ENCODE measurements around the gene NTRK3. TPM values are rescaled to one million over a fixed set of nuclear protein-coding genes. Genes with fewer than 3 reads are reported as not detected.

The NTRK3 gene
- total RNA-seq, 2 experiments from 2014 or later = 0.78 TPM; not detected in 1

- CTCF ChIA-PET = no interaction called here
- H3K27me3 Mint-ChIP-seq = peaks cover 6% of the 10 kb centered on the region
- ATAC-seq (ENCODE audit: poor library complexity) (no peak), DNase-seq (no peak)
- no peaks in the 10 kb centered on the region for H3K27me3 ChIP-seq (ENCODE audit: control insufficient read depth in 1 of 2, insufficient read depth in 2 of 2, low read length in 2 of 2)
- H3K36me3 ChIP-seq (ENCODE audit: insufficient read depth, low read length) = no peaks in the 10 kb centered on the region
- H3K9me3 ChIP-seq (ENCODE audit: control insufficient read depth in 1 of 2, insufficient read depth in 1 of 2, low read length in 2 of 2) = no peaks in the 10 kb centered on the region
- no peaks in the 10 kb centered on the region for H3K9me3 Mint-ChIP-seq
- TF ChIP-seq CTCF (IDR thresholded peaks at IDR 0.05) = no peak
- no peak overlapping the region for H3K4me3 Mint-ChIP-seq
- no peak overlapping the region for H3K27ac Mint-ChIP-seq
- no peaks in the 10 kb centered on the region for H3K36me3 Mint-ChIP-seq (ENCODE audit: low read depth)
- no peak overlapping the region for H3K27ac ChIP-seq (ENCODE audit: low read depth in 1 of 2, low read length in 2 of 2)
- H3K4me1 ChIP-seq (ENCODE audit: insufficient read depth, low read length) = no peaks in the 10 kb centered on the region
- H3K4me3 ChIP-seq (ENCODE audit: low read length) = no peak overlapping the region
- intact Hi-C loops (cut with DNase I, micrococcal nuclease) = no loop called here
- H3K4me1 Mint-ChIP-seq (ENCODE audit: low read depth) = no peaks in the 10 kb centered on the region
- POLR2A ChIA-PET = no interaction called here
Observed at GRCh38 chr15:88014454-88015160, 241.9 kb downstream of the NTRK3 start.

GRCh38 chr15:88013111-88013510 is 243.4 kb downstream of the NTRK3 start:
- H3K4me3 Mint-ChIP-seq = no peak overlapping the region
- H3K27ac Mint-ChIP-seq = no peak overlapping the region
- Histone ChIP-seq H3K9me3 (ENCODE audit: control insufficient read depth in 1 of 2, insufficient read depth in 1 of 2, low read length in 2 of 2) (no peaks in the 10 kb centered on the region), H3K36me3 (ENCODE audit: insufficient read depth, low read length) (no peaks in the 10 kb centered on the region), H3K4me1 (ENCODE audit: insufficient read depth, low read length) (no peaks in the 10 kb centered on the region), H3K4me3 (ENCODE audit: low read length) (no peak overlapping the region), H3K27me3 (ENCODE audit: control insufficient read depth in 1 of 2, insufficient read depth in 2 of 2, low read length in 2 of 2) (peaks cover 0 to 3% of the 10 kb centered on the region in 2 experiments), H3K27ac (ENCODE audit: low read depth in 1 of 2, low read length in 2 of 2) (no peak overlapping the region)
- POLR2A ChIA-PET = no interaction called here
- CTCF ChIA-PET = no interaction called here
- ATAC-seq (ENCODE audit: poor library complexity) (no peak), DNase-seq (no peak)
- no peaks in the 10 kb centered on the region for H3K36me3 Mint-ChIP-seq (ENCODE audit: low read depth)
- H3K27me3 Mint-ChIP-seq = peaks cover 6% of the 10 kb centered on the region
- intact Hi-C loops (cut with DNase I, micrococcal nuclease) = no loop called here
- TF ChIP-seq CTCF (IDR thresholded peaks at IDR 0.05) = no peak
- no peaks in the 10 kb centered on the region for H3K4me1 Mint-ChIP-seq (ENCODE audit: low read depth)
- no peaks in the 10 kb centered on the region for H3K9me3 Mint-ChIP-seq

GRCh38 chr15:88012688-88013087 is 243.9 kb downstream of the NTRK3 start:
- TF ChIP-seq CTCF (IDR thresholded peaks at IDR 0.05) = no peak
- Mint-ChIP-seq H3K4me1 (ENCODE audit: low read depth) (no peaks in the 10 kb centered on the region), H3K4me3 (no peak overlapping the region), H3K27me3 (peaks cover 6% of the 10 kb centered on the region), H3K27ac (no peak overlapping the region), H3K9me3 (no peaks in the 10 kb centered on the region), H3K36me3 (ENCODE audit: low read depth) (no peaks in the 10 kb centered on the region)
- DNase-seq = no peak
- no peaks in the 10 kb centered on the region for H3K9me3 ChIP-seq (ENCODE audit: control insufficient read depth in 1 of 2, insufficient read depth in 1 of 2, low read length in 2 of 2)
- peaks cover 0 to 3% of the 10 kb centered on the region in 2 experiments for H3K27me3 ChIP-seq (ENCODE audit: control insufficient read depth in 1 of 2, insufficient read depth in 2 of 2, low read length in 2 of 2)
- no peaks in the 10 kb centered on the region for H3K4me1 ChIP-seq (ENCODE audit: insufficient read depth, low read length)
- H3K4me3 ChIP-seq (ENCODE audit: low read length) = no peak overlapping the region
- ChIA-PET POLR2A (no interaction called here), CTCF (no interaction called here)
- H3K36me3 ChIP-seq (ENCODE audit: insufficient read depth, low read length) = no peaks in the 10 kb centered on the region
- intact Hi-C loops (cut with DNase I, micrococcal nuclease) = no loop called here
- ATAC-seq (ENCODE audit: poor library complexity) = no peak
- H3K27ac ChIP-seq (ENCODE audit: low read depth in 1 of 2, low read length in 2 of 2) = no peak overlapping the region

All from CD4-positive, alpha-beta T cell (primary cell).